A549 treated with AZD9567 at 1 μM for 4 hours (cell line): ENCODE measurements around the gene NXT1. TPM values are rescaled to one million over a fixed set of nuclear protein-coding genes. Genes with fewer than 3 reads are reported as not detected.

Experiments
- total RNA-seq: library from RNA; stranded (reverse); fragments of 200-300 nt; extraction: Qiagen RNA extraction; gene quantifications from 5 replicates; pipeline ENCODE4 v1.2.3, GENCODE V29; 2022; ENCODE audit not compliant: insufficient read depth

The NXT1 gene
- 59.4 to 72.5 TPM (median 69.5 TPM) in 5 replicates for total RNA-seq

GRCh38 chr20:23350196-23350903, at the start of gene NXT1:
NXT1 (plus strand) TSS chr20:23350791; CDS start chr20:23354042, 3,251 bp downstream.

GRCh38 chr20:23361476-23362391, 11.1 kb downstream of the NXT1 start, which contains the start of gene GZF1:
GZF1 (plus strand) TSS chr20:23362182; CDS start chr20:23364384, 2,202 bp downstream.

Other genes with a start within 250 kb of the NXT1 start
- gene GZF1, start 11.4 kb downstream of the NXT1 start, total RNA-seq: 7.9 to 12.7 TPM (median 11.2 TPM) in 5 replicates
- gene NAPB, start 70.7 kb downstream of the NXT1 start, total RNA-seq: 3.4 to 4.4 TPM (median 4.1 TPM) in 5 replicates
- not detected in 5 replicates for gene CSTL1, start 88.9 kb downstream of the NXT1 start, total RNA-seq
- not detected in 5 replicates for gene CST11, start 102.1 kb downstream of the NXT1 start, total RNA-seq
- gene CST8, start 140.3 kb downstream of the NXT1 start, total RNA-seq: not detected in 5 replicates
- not detected in 5 replicates for gene CST9L, start 217.7 kb downstream of the NXT1 start, total RNA-seq